HuH-7.5 (cell line): Measurements from ENCODE around the gene ZNF469.

Experiments used
- DNase-seq: peaks from one replicate; pipeline ENCODE4 v3.0.0; 2011; ENCODE audit warnings: low spot score

Gene ZNF469

GRCh38 chr16:88382491-88383400 is at the start of gene ZNF469:
Gene ZNF469, plus strand, starts transcription at chr16:88382959. Its CDS starts 44,512 bp downstream, at chr16:88427471.
- DNase-seq = no peak

GRCh38 chr16:88333848-88334777 is 48.6 kb upstream of the ZNF469 start:
- DNase-seq = no peak

GRCh38 chr16:88334778-88335720 is 47.7 kb upstream of the ZNF469 start:
- DNase-seq = no peak

- DNase-seq = no peak
These were observed 45.7 kb upstream of the ZNF469 start for GRCh38 chr16:88337021-88337420.

GRCh38 chr16:88337538-88337937 is 45.2 kb upstream of the ZNF469 start:
- no peak for DNase-seq

- no peak for DNase-seq
These were observed 44.6 kb upstream of the ZNF469 start for GRCh38 chr16:88338111-88338510.

- no peak for DNase-seq
These were observed 43.9 kb upstream of the ZNF469 start for GRCh38 chr16:88338896-88339295.

- DNase-seq = no peak
These were observed 42.6 kb upstream of the ZNF469 start for GRCh38 chr16:88339930-88340754.

GRCh38 chr16:88340755-88341150 is 42.0 kb upstream of the ZNF469 start:
- DNase-seq = no peak

GRCh38 chr16:88341551-88342290 is 41.0 kb upstream of the ZNF469 start:
- no peak for DNase-seq

- no peak for DNase-seq
These were observed 40.3 kb upstream of the ZNF469 start for GRCh38 chr16:88342491-88342890.

- no peak for DNase-seq
These were observed 39.4 kb upstream of the ZNF469 start for GRCh38 chr16:88343271-88343791.

- no peak for DNase-seq
These were observed 38.2 kb upstream of the ZNF469 start for GRCh38 chr16:88344411-88345030.

- DNase-seq = no peak
These were observed 37.6 kb upstream of the ZNF469 start for GRCh38 chr16:88345031-88345720.

- no peak for DNase-seq
These were observed 36.8 kb upstream of the ZNF469 start for GRCh38 chr16:88345721-88346560.

GRCh38 chr16:88346680-88347505 is 35.9 kb upstream of the ZNF469 start:
- DNase-seq = no peak
